A673 (cell line): ENCODE data around the gene SEMA4G.

Experiments
- EZH2 ChIP-seq: fragments of 200-600 bp; sonication (generic); IDR thresholded peaks from 2 replicates; pipeline ENCODE4 v1.6.1; 2017; ENCODE audit warnings: borderline replicate concordance, low read depth, mild to moderate bottlenecking, mixed read lengths, antibody characterized with exemption, low read length; ENCODE audit not compliant: poor library complexity, severe bottlenecking
- TF ChIP-seq, protein P1 (sequence below): fragments of 300-800, 200-600 bp; sonication (generic); conservative IDR thresholded peaks from 2 replicates; pipeline ENCODE4 v1.5.1; 2017; ENCODE audit warnings: low read depth, mild to moderate bottlenecking, antibody characterized with exemption, low read length, moderate library complexity, mixed read lengths

- TF ChIP-seq, protein P1, sequence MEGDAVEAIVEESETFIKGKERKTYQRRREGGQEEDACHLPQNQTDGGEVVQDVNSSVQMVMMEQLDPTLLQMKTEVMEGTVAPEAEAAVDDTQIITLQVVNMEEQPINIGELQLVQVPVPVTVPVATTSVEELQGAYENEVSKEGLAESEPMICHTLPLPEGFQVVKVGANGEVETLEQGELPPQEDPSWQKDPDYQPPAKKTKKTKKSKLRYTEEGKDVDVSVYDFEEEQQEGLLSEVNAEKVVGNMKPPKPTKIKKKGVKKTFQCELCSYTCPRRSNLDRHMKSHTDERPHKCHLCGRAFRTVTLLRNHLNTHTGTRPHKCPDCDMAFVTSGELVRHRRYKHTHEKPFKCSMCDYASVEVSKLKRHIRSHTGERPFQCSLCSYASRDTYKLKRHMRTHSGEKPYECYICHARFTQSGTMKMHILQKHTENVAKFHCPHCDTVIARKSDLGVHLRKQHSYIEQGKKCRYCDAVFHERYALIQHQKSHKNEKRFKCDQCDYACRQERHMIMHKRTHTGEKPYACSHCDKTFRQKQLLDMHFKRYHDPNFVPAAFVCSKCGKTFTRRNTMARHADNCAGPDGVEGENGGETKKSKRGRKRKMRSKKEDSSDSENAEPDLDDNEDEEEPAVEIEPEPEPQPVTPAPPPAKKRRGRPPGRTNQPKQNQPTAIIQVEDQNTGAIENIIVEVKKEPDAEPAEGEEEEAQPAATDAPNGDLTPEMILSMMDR: no peak
- no peak for TF ChIP-seq EZH2
These were observed 36.1 kb downstream of the SEMA4G start for GRCh38 chr10:101005361-101005760.
